ENCODE measurements around the gene IFNA13. TPM values are rescaled to one million over a fixed set of nuclear protein-coding genes. Genes with fewer than 3 reads are reported as not detected.
A peak's percentile ranks its signal among the peaks of the same experiment; 100 is the strongest.

Gene IFNA13
- total RNA-seq, 1 donor from 2014 or later, result not detected

GRCh38 chr9:21331676-21332402 is 36.0 kb downstream of the IFNA13 start:
- ATAC-seq (no peak), DNase-seq (no peak)
- peaks cover 60% of the 10 kb centered on the region for H3K4me1 ChIP-seq
- H3K36me3 ChIP-seq, result peaks cover 5% of the 10 kb centered on the region
- no peak overlapping the region for H3K4me3 ChIP-seq
- intact Hi-C loops (cut with DNase I), result no loop called here
- H3K27ac ChIP-seq, result no peak overlapping the region
- no peaks in the 10 kb centered on the region for H3K27me3 ChIP-seq
- no peaks in the 10 kb centered on the region for H3K9me3 ChIP-seq
- TF ChIP-seq, protein P1, sequence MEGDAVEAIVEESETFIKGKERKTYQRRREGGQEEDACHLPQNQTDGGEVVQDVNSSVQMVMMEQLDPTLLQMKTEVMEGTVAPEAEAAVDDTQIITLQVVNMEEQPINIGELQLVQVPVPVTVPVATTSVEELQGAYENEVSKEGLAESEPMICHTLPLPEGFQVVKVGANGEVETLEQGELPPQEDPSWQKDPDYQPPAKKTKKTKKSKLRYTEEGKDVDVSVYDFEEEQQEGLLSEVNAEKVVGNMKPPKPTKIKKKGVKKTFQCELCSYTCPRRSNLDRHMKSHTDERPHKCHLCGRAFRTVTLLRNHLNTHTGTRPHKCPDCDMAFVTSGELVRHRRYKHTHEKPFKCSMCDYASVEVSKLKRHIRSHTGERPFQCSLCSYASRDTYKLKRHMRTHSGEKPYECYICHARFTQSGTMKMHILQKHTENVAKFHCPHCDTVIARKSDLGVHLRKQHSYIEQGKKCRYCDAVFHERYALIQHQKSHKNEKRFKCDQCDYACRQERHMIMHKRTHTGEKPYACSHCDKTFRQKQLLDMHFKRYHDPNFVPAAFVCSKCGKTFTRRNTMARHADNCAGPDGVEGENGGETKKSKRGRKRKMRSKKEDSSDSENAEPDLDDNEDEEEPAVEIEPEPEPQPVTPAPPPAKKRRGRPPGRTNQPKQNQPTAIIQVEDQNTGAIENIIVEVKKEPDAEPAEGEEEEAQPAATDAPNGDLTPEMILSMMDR (IDR thresholded peaks at IDR 0.05), result no peak

DNA sequence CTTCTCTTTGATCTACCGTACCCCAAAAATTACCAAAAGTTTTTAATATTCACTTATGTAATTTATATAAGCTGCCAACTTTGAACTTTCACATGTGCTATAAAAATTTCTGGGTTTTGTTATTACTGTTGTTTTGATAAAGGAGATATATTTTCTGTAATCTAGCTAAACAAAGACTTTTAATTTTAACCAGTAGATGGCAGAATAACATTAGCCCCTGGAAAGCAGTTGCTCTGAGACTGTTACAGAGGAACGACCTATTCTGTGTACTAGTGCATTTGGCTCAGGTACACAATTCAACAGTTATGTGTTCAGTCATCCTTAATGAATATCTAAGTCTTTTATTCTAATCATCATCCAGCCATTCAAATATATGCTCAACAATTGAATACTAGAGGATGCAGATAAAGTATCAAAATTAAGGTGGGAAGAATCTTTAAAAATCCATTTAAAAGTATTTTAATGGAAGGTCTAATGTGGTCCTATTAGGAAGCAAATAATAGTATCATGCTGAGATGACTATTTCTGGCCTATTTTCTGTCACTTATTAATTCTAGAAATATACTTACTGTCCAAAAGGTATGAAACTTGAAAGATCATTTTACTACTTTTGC is 41.2 kb downstream of the IFNA13 start:
- Histone ChIP-seq H3K4me3 (no peak overlapping the region), H3K4me1 (peaks cover 39% of the 10 kb centered on the region), H3K27ac (no peak overlapping the region), H3K9me3 (no peaks in the 10 kb centered on the region), H3K27me3 (no peaks in the 10 kb centered on the region), H3K36me3 (peaks cover 21% of the 10 kb centered on the region)
- DNase-seq, result no peak
- peak; percentile 79 for ATAC-seq
- intact Hi-C loops (cut with DNase I), result no loop called here
- TF ChIP-seq, protein P1 (IDR thresholded peaks at IDR 0.05), result peak; percentile 73

DNA sequence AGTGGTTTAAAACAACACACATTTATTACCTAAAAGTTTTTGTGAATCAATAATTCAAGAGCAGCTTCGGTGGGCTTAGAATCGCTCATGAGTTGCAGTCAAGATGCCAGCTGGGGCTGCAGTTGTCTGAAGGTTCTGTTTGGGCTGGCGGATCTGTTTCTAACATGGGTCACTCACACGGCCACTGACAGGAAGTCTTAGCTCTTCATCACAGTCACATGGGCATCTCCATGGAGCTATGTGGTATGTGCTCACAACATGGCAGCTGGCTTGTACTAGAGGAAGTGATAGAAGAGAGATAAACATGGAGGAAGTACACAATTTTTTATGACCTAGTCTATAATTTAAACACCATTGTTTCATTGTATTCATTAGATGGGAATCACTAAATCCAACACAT is 43.8 kb downstream of the IFNA13 start:
- Histone ChIP-seq H3K4me1 (peaks cover 19% of the 10 kb centered on the region), H3K27me3 (no peaks in the 10 kb centered on the region), H3K4me3 (no peak overlapping the region), H3K36me3 (peaks cover 28% of the 10 kb centered on the region), H3K9me3 (no peaks in the 10 kb centered on the region), H3K27ac (no peak overlapping the region)
- TF ChIP-seq, protein P1 (IDR thresholded peaks at IDR 0.05), result no peak
- DNase-seq (no peak), ATAC-seq (peak; percentile 84)
- intact Hi-C loops (cut with DNase I), result no loop called here

DNA sequence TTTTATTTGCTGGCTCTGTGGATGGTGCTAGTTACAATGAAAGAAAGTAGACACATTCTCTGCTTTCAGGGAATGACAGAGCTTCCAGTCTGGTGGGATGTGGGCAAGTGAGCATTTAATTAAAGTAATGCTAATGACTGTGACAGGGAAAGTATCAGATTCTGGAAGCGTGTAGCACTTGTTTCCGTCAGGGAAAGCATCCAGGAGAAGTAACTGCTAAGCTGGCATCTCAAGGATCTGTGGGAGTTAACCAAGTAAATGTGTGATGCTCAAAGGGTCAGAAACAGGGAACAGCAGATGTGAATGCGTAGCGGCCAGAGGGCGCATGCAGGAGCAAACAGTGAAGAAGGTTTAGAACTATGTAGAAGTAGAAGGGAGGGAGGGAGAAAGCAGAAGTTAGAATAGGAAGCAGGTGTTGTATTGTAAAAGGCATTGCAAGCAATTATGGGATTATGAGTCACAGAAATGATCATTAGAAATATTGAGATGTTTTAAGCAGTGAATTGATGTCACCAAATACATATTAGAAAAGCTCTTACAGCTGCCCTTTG is 44.9 kb downstream of the IFNA13 start:
- Histone ChIP-seq H3K27me3 (no peaks in the 10 kb centered on the region), H3K9me3 (no peaks in the 10 kb centered on the region), H3K36me3 (peaks cover 28% of the 10 kb centered on the region), H3K4me3 (no peak overlapping the region), H3K4me1 (peaks cover 10% of the 10 kb centered on the region), H3K27ac (no peak overlapping the region)
- intact Hi-C loops (cut with DNase I), result no loop called here
- ATAC-seq, result no peak
- TF ChIP-seq, protein P1 (IDR thresholded peaks at IDR 0.05), result no peak
- DNase-seq, result no peak

- no peaks in the 10 kb centered on the region for H3K9me3 ChIP-seq
- no peaks in the 10 kb centered on the region for H3K4me1 ChIP-seq
- TF ChIP-seq, protein P1 (IDR thresholded peaks at IDR 0.05), result no peak
- H3K27ac ChIP-seq, result no peak overlapping the region
- no peak overlapping the region for H3K4me3 ChIP-seq
- DNase-seq (no peak), ATAC-seq (no peak)
- peaks cover 28% of the 10 kb centered on the region for H3K36me3 ChIP-seq
- peaks cover 7% of the 10 kb centered on the region for H3K27me3 ChIP-seq
- intact Hi-C loops (cut with DNase I), result no loop called here
These were observed 47.4 kb downstream of the IFNA13 start for GRCh38 chr9:21320465-21320864.

Measured in upper lobe of right lung (tissue), 1 donor.